IgD-negative memory B cell (primary cell): ENCODE results near the gene SPTLC3. TPM values are rescaled to one million over a fixed set of nuclear protein-coding genes. Genes with fewer than 3 reads are reported as not detected.
A peak's percentile ranks its signal among the peaks of the same experiment; 100 is the strongest.
"Not testable (repeated sequence)": the region's sequence is repeated elsewhere in the genome, so short reads cannot be mapped to it uniquely, and the experiment has no call there.

ENCODE experiments used
- H3K27ac Mint-ChIP-seq, 3 donors: one replicate each; pipeline ENCODE4 v1.8.0; 2020 to 2022; ENCODE audit warnings: mild to moderate bottlenecking in 3 of 3, mixed read lengths in 3 of 3, moderate library complexity in 1 of 3
- H3K27me3 Mint-ChIP-seq: one replicate; pipeline ENCODE4 v1.8.0; 2021; ENCODE audit warnings: mixed read lengths
- H3K36me3 Mint-ChIP-seq: one replicate; pipeline ENCODE4 v1.8.0; 2020; ENCODE audit warnings: mild to moderate bottlenecking, mixed read lengths
- H3K4me1 Mint-ChIP-seq, 3 donors: one replicate each; pipeline ENCODE4 v1.8.0; 2020 to 2022; ENCODE audit warnings: mixed read lengths in 3 of 3, mild to moderate bottlenecking in 1 of 3
- H3K4me3 Mint-ChIP-seq, 4 donors: one replicate each; pipeline ENCODE4 v1.8.0; 2020 to 2022; ENCODE audit warnings: mild to moderate bottlenecking in 4 of 4, mixed read lengths in 4 of 4, moderate library complexity in 3 of 4
- H3K9me3 Mint-ChIP-seq, 3 donors: one replicate each; pipeline ENCODE4 v1.8.0; 2020 to 2021; ENCODE audit warnings: mixed read lengths in 3 of 3, mild to moderate bottlenecking in 1 of 3
- polyA plus RNA-seq: library from polyadenylated mRNA; unstranded; fragments of 300-500 nt; fragmentation: Illumina TruSeq; gene quantifications from one replicate; pipeline ENCODE4 v1.2.3, GENCODE V29; 2021

Gene SPTLC3
- polyA plus RNA-seq, 1 donor from 2014 or later, result not detected

- Mint-ChIP-seq H3K4me3 (no peak overlapping the region), H3K27me3 (peaks cover 3% of the 10 kb centered on the region), H3K9me3 (peaks cover 2 to 3% (median 3%) of the 10 kb centered on the region in 3 donors), H3K4me1 (no peaks in the 10 kb centered on the region), H3K27ac (no peak overlapping the region), H3K36me3 (no peaks in the 10 kb centered on the region)
Observed at GRCh38 chr20:12977328-12978125, 31.2 kb upstream of the SPTLC3 start.

GRCh38 chr20:12978126-12978394, 30.7 kb upstream of the SPTLC3 start:
- H3K27ac Mint-ChIP-seq, result no peak overlapping the region
- H3K9me3 Mint-ChIP-seq, result peaks cover 2 to 3% (median 3%) of the 10 kb centered on the region in 3 donors
- H3K27me3 Mint-ChIP-seq, result peaks cover 3% of the 10 kb centered on the region
- no peaks in the 10 kb centered on the region for H3K36me3 Mint-ChIP-seq
- H3K4me3 Mint-ChIP-seq, result no peak overlapping the region
- no peaks in the 10 kb centered on the region for H3K4me1 Mint-ChIP-seq

GRCh38 chr20:12978613-12979495, 29.9 kb upstream of the SPTLC3 start:
- H3K4me1 Mint-ChIP-seq, result no peaks in the 10 kb centered on the region
- no peak overlapping the region for H3K27ac Mint-ChIP-seq
- no peaks in the 10 kb centered on the region for H3K36me3 Mint-ChIP-seq
- H3K4me3 Mint-ChIP-seq, result no peak overlapping the region
- H3K9me3 Mint-ChIP-seq, result peaks cover 2 to 3% (median 3%) of the 10 kb centered on the region in 3 donors
- peaks cover 3% of the 10 kb centered on the region for H3K27me3 Mint-ChIP-seq

GRCh38 chr20:12979713-12980112, 29.1 kb upstream of the SPTLC3 start:
- not testable (repeated sequence) for H3K27me3 Mint-ChIP-seq, H3K9me3 Mint-ChIP-seq

GRCh38 chr20:12982098-12982497, 26.7 kb upstream of the SPTLC3 start:
- H3K4me1 Mint-ChIP-seq, result no peaks in the 10 kb centered on the region
- H3K27ac Mint-ChIP-seq, result no peak overlapping the region
- H3K36me3 Mint-ChIP-seq, result peaks cover 2% of the 10 kb centered on the region
- H3K9me3 Mint-ChIP-seq, result peaks cover 2 to 3% (median 3%) of the 10 kb centered on the region in 3 donors
- H3K27me3 Mint-ChIP-seq, result peaks cover 3% of the 10 kb centered on the region
- H3K4me3 Mint-ChIP-seq, result no peak overlapping the region

More at GRCh38 chr20:12979713-12980112, 29.1 kb upstream of the SPTLC3 start:
- H3K27ac Mint-ChIP-seq, H3K36me3 Mint-ChIP-seq, H3K4me1 Mint-ChIP-seq: not testable (repeated sequence)
- peak overlapping the region in 1 of 4 donors; percentile 18 for H3K4me3 Mint-ChIP-seq

- H3K27ac Mint-ChIP-seq, result no peak overlapping the region
- H3K4me1 Mint-ChIP-seq, result no peaks in the 10 kb centered on the region
- no peaks in the 10 kb centered on the region for H3K27me3 Mint-ChIP-seq
- H3K4me3 Mint-ChIP-seq, result no peak overlapping the region
- peaks cover 0 to 5% (median 3%) of the 10 kb centered on the region in 3 donors for H3K9me3 Mint-ChIP-seq
- peaks cover 2% of the 10 kb centered on the region for H3K36me3 Mint-ChIP-seq
Observed at GRCh38 chr20:12984069-12984765, 24.6 kb upstream of the SPTLC3 start.

- H3K9me3 Mint-ChIP-seq, result peaks cover 0 to 3% (median 2%) of the 10 kb centered on the region in 3 donors
- H3K27ac Mint-ChIP-seq, result no peak overlapping the region
- H3K36me3 Mint-ChIP-seq, result peaks cover 2% of the 10 kb centered on the region
- no peaks in the 10 kb centered on the region for H3K4me1 Mint-ChIP-seq
- H3K27me3 Mint-ChIP-seq, result no peaks in the 10 kb centered on the region
- no peak overlapping the region for H3K4me3 Mint-ChIP-seq
Observed at GRCh38 chr20:12984863-12985262, 23.9 kb upstream of the SPTLC3 start.

- H3K4me3 Mint-ChIP-seq, result no peak overlapping the region
- no peaks in the 10 kb centered on the region for H3K4me1 Mint-ChIP-seq
- peak overlapping the region in 1 of 3 donors; percentile 23 for H3K27ac Mint-ChIP-seq
- peaks cover 2% of the 10 kb centered on the region for H3K36me3 Mint-ChIP-seq
- H3K27me3 Mint-ChIP-seq, result no peaks in the 10 kb centered on the region
- peaks cover 0 to 2% (median 0%) of the 10 kb centered on the region in 3 donors for H3K9me3 Mint-ChIP-seq
Observed at GRCh38 chr20:12987261-12987660, 21.5 kb upstream of the SPTLC3 start.

- Mint-ChIP-seq H3K27me3 (no peaks in the 10 kb centered on the region), H3K4me1 (no peaks in the 10 kb centered on the region), H3K9me3 (peaks cover 0 to 2% (median 0%) of the 10 kb centered on the region in 3 donors), H3K27ac (no peak overlapping the region), H3K36me3 (peaks cover 2% of the 10 kb centered on the region), H3K4me3 (no peak overlapping the region)
Observed at GRCh38 chr20:12989586-12990115, 19.1 kb upstream of the SPTLC3 start.

GRCh38 chr20:12997128-12997655, 11.6 kb upstream of the SPTLC3 start:
- Mint-ChIP-seq H3K27ac (no peak overlapping the region), H3K9me3 (no peaks in the 10 kb centered on the region), H3K27me3 (no peaks in the 10 kb centered on the region), H3K4me3 (no peak overlapping the region), H3K36me3 (peaks cover 2% of the 10 kb centered on the region), H3K4me1 (no peaks in the 10 kb centered on the region)

GRCh38 chr20:12998046-12998445, 10.7 kb upstream of the SPTLC3 start:
- no peaks in the 10 kb centered on the region for H3K27me3 Mint-ChIP-seq
- H3K4me1 Mint-ChIP-seq, result no peaks in the 10 kb centered on the region
- H3K9me3 Mint-ChIP-seq, result no peaks in the 10 kb centered on the region
- H3K36me3 Mint-ChIP-seq, result peaks cover 2% of the 10 kb centered on the region
- no peak overlapping the region for H3K27ac Mint-ChIP-seq
- no peak overlapping the region for H3K4me3 Mint-ChIP-seq

- Mint-ChIP-seq H3K36me3 (peaks cover 2% of the 10 kb centered on the region), H3K4me3 (no peak overlapping the region), H3K4me1 (no peaks in the 10 kb centered on the region), H3K9me3 (no peaks in the 10 kb centered on the region), H3K27ac (no peak overlapping the region), H3K27me3 (no peaks in the 10 kb centered on the region)
Observed at GRCh38 chr20:12999201-12999600, 9.6 kb upstream of the SPTLC3 start.

- Mint-ChIP-seq H3K4me1 (no peaks in the 10 kb centered on the region), H3K27ac (no peak overlapping the region), H3K4me3 (no peak overlapping the region), H3K36me3 (no peaks in the 10 kb centered on the region), H3K9me3 (no peaks in the 10 kb centered on the region), H3K27me3 (no peaks in the 10 kb centered on the region)
Observed at GRCh38 chr20:13002251-13002650, 6.5 kb upstream of the SPTLC3 start.

- Mint-ChIP-seq H3K27ac (no peak overlapping the region), H3K4me3 (no peak overlapping the region), H3K9me3 (peaks cover 0 to 4% (median 0%) of the 10 kb centered on the region in 3 donors), H3K4me1 (peaks cover 6 to 22% (median 10%) of the 10 kb centered on the region in 3 donors), H3K36me3 (no peaks in the 10 kb centered on the region), H3K27me3 (peaks cover 10% of the 10 kb centered on the region)
Observed at GRCh38 chr20:13006825-13007224, 1.9 kb upstream of the SPTLC3 start.
